Right lobe of liver (tissue), 4 donors: ENCODE results near the gene GPATCH2.

Source experiments
- CTCF ChIP-seq, 4 donors: fragments of 200-600 bp in 3 of 4; fragments of 450-650 bp in 1 of 4; IDR thresholded peaks; one replicate each; pipeline versions ENCODE4 v1.5.1 to v1.8.0; 2016 to 2022; ENCODE audit warnings: antibody characterized with exemption in 4 of 4, mild to moderate bottlenecking in 2 of 4
- POLR2A ChIP-seq: fragments of 450-650 bp; IDR thresholded peaks from one replicate; pipeline ENCODE4 v1.6.1; 2017; ENCODE audit warnings: antibody characterized with exemption, mild to moderate bottlenecking
- donor health status: DM: no; HTN: no; CAD: no.
- donor health status: DM: no; HTN: no; CAD: no.
- donor health status: DM: no; HTN: yes; CAD: no.

GRCh38 chr1:217568200-217568599 lies 62.7 kb downstream of the GPATCH2 start:
- TF ChIP-seq CTCF (IDR thresholded peaks at IDR 0.05) (no peak), POLR2A (no peak)
